Measurements from ENCODE around the gene CNTN5.

Gene CNTN5

GRCh38 chr11:100080381-100080780, 1059.6 kb downstream of the CNTN5 start:
- no peaks in the 10 kb centered on the region for H3K4me1 Mint-ChIP-seq (ENCODE audit: low read depth)
- no peak for DNase-seq
- H3K27ac Mint-ChIP-seq: no peak overlapping the region
- no peaks in the 10 kb centered on the region for H3K27me3 Mint-ChIP-seq
- H3K4me3 Mint-ChIP-seq: no peak overlapping the region
- peaks cover 28% of the 10 kb centered on the region for H3K9me3 Mint-ChIP-seq
- H3K36me3 Mint-ChIP-seq (ENCODE audit: low read depth): no peaks in the 10 kb centered on the region

GRCh38 chr11:100080821-100081220, 1060.1 kb downstream of the CNTN5 start:
- H3K27ac Mint-ChIP-seq: no peak overlapping the region
- H3K4me1 Mint-ChIP-seq (ENCODE audit: low read depth): no peaks in the 10 kb centered on the region
- DNase-seq: no peak
- no peaks in the 10 kb centered on the region for H3K27me3 Mint-ChIP-seq
- H3K9me3 Mint-ChIP-seq: peaks cover 24% of the 10 kb centered on the region
- H3K4me3 Mint-ChIP-seq: no peak overlapping the region
- no peaks in the 10 kb centered on the region for H3K36me3 Mint-ChIP-seq (ENCODE audit: low read depth)

GRCh38 chr11:100093698-100094097, 1072.9 kb downstream of the CNTN5 start:
- Mint-ChIP-seq H3K27ac (no peak overlapping the region), H3K4me1 (ENCODE audit: low read depth) (no peaks in the 10 kb centered on the region), H3K36me3 (ENCODE audit: low read depth) (no peaks in the 10 kb centered on the region), H3K4me3 (no peak overlapping the region), H3K27me3 (no peaks in the 10 kb centered on the region), H3K9me3 (peaks cover 10% of the 10 kb centered on the region)
- DNase-seq: no peak

GRCh38 chr11:100094121-100094865, 1073.5 kb downstream of the CNTN5 start:
- no peaks in the 10 kb centered on the region for H3K27me3 Mint-ChIP-seq

GRCh38 chr11:100095809-100096208, 1075.1 kb downstream of the CNTN5 start:
- Mint-ChIP-seq H3K36me3 (ENCODE audit: low read depth) (no peaks in the 10 kb centered on the region), H3K4me3 (no peak overlapping the region), H3K4me1 (ENCODE audit: low read depth) (no peaks in the 10 kb centered on the region), H3K27ac (no peak overlapping the region), H3K27me3 (no peaks in the 10 kb centered on the region), H3K9me3 (peaks cover 7% of the 10 kb centered on the region)
- DNase-seq: no peak

More at GRCh38 chr11:100094121-100094865, 1073.5 kb downstream of the CNTN5 start:
- Mint-ChIP-seq H3K4me1 (ENCODE audit: low read depth) (no peaks in the 10 kb centered on the region), H3K36me3 (ENCODE audit: low read depth) (no peaks in the 10 kb centered on the region), H3K27ac (no peak overlapping the region), H3K9me3 (peaks cover 10% of the 10 kb centered on the region), H3K4me3 (no peak overlapping the region)
- DNase-seq: no peak

GRCh38 chr11:100098560-100098959, 1077.8 kb downstream of the CNTN5 start:
- Mint-ChIP-seq H3K9me3 (peaks cover 22% of the 10 kb centered on the region), H3K27ac (no peak overlapping the region), H3K4me1 (ENCODE audit: low read depth) (no peaks in the 10 kb centered on the region), H3K27me3 (no peaks in the 10 kb centered on the region), H3K36me3 (ENCODE audit: low read depth) (no peaks in the 10 kb centered on the region), H3K4me3 (no peak overlapping the region)
- DNase-seq: no peak

- no peaks in the 10 kb centered on the region for H3K4me1 Mint-ChIP-seq (ENCODE audit: low read depth)
- no peaks in the 10 kb centered on the region for H3K27me3 Mint-ChIP-seq
- no peak overlapping the region for H3K27ac Mint-ChIP-seq
- H3K36me3 Mint-ChIP-seq (ENCODE audit: low read depth): no peaks in the 10 kb centered on the region
- H3K9me3 Mint-ChIP-seq: peaks cover 24% of the 10 kb centered on the region
- no peak overlapping the region for H3K4me3 Mint-ChIP-seq
- no peak for DNase-seq
These were observed 1084.7 kb downstream of the CNTN5 start for GRCh38 chr11:100105255-100105981.

- Mint-ChIP-seq H3K27ac (no peak overlapping the region), H3K36me3 (ENCODE audit: low read depth) (no peaks in the 10 kb centered on the region), H3K9me3 (peaks cover 23% of the 10 kb centered on the region), H3K4me1 (ENCODE audit: low read depth) (no peaks in the 10 kb centered on the region), H3K27me3 (no peaks in the 10 kb centered on the region), H3K4me3 (no peak overlapping the region)
- no peak for DNase-seq
These were observed 1085.2 kb downstream of the CNTN5 start for GRCh38 chr11:100105982-100106358.

- DNase-seq: no peak
- no peaks in the 10 kb centered on the region for H3K27me3 Mint-ChIP-seq
- no peak overlapping the region for H3K27ac Mint-ChIP-seq
- H3K9me3 Mint-ChIP-seq: peaks cover 21% of the 10 kb centered on the region
- H3K4me3 Mint-ChIP-seq: no peak overlapping the region
- H3K36me3 Mint-ChIP-seq (ENCODE audit: low read depth): no peaks in the 10 kb centered on the region
- no peaks in the 10 kb centered on the region for H3K4me1 Mint-ChIP-seq (ENCODE audit: low read depth)
These were observed 1098.4 kb downstream of the CNTN5 start for GRCh38 chr11:100119176-100119575.

GRCh38 chr11:100133114-100133513, 1112.4 kb downstream of the CNTN5 start:
- Mint-ChIP-seq H3K27me3 (no peaks in the 10 kb centered on the region), H3K27ac (no peak overlapping the region), H3K9me3 (peaks cover 19% of the 10 kb centered on the region), H3K4me1 (ENCODE audit: low read depth) (no peaks in the 10 kb centered on the region), H3K4me3 (no peak overlapping the region), H3K36me3 (ENCODE audit: low read depth) (no peaks in the 10 kb centered on the region)
- DNase-seq: no peak

- Mint-ChIP-seq H3K4me1 (ENCODE audit: low read depth) (no peaks in the 10 kb centered on the region), H3K9me3 (peaks cover 2% of the 10 kb centered on the region), H3K36me3 (ENCODE audit: low read depth) (no peaks in the 10 kb centered on the region), H3K4me3 (no peak overlapping the region), H3K27me3 (no peaks in the 10 kb centered on the region), H3K27ac (no peak overlapping the region)
- DNase-seq: no peak
These were observed 1120.5 kb downstream of the CNTN5 start for GRCh38 chr11:100141201-100141600.

- no peak overlapping the region for H3K27ac Mint-ChIP-seq
- no peak overlapping the region for H3K4me3 Mint-ChIP-seq
- H3K4me1 Mint-ChIP-seq (ENCODE audit: low read depth): no peaks in the 10 kb centered on the region
- no peaks in the 10 kb centered on the region for H3K27me3 Mint-ChIP-seq
- no peak for DNase-seq
- H3K9me3 Mint-ChIP-seq: peaks cover 26% of the 10 kb centered on the region
- H3K36me3 Mint-ChIP-seq (ENCODE audit: low read depth): no peaks in the 10 kb centered on the region
These were observed 1131.2 kb downstream of the CNTN5 start for GRCh38 chr11:100151944-100152343.

GRCh38 chr11:100152766-100153165, 1132.0 kb downstream of the CNTN5 start:
- no peaks in the 10 kb centered on the region for H3K27me3 Mint-ChIP-seq
- peaks cover 24% of the 10 kb centered on the region for H3K9me3 Mint-ChIP-seq
- H3K36me3 Mint-ChIP-seq (ENCODE audit: low read depth): no peaks in the 10 kb centered on the region
- H3K4me1 Mint-ChIP-seq (ENCODE audit: low read depth): no peaks in the 10 kb centered on the region
- H3K4me3 Mint-ChIP-seq: no peak overlapping the region
- DNase-seq: no peak
- no peak overlapping the region for H3K27ac Mint-ChIP-seq

GRCh38 chr11:100163471-100163870, 1142.7 kb downstream of the CNTN5 start:
- DNase-seq: no peak
- H3K4me1 Mint-ChIP-seq (ENCODE audit: low read depth): no peaks in the 10 kb centered on the region
- H3K9me3 Mint-ChIP-seq: peaks cover 15% of the 10 kb centered on the region
- H3K36me3 Mint-ChIP-seq (ENCODE audit: low read depth): no peaks in the 10 kb centered on the region
- no peaks in the 10 kb centered on the region for H3K27me3 Mint-ChIP-seq
- no peak overlapping the region for H3K27ac Mint-ChIP-seq
- no peak overlapping the region for H3K4me3 Mint-ChIP-seq

- no peak for DNase-seq
- no peaks in the 10 kb centered on the region for H3K36me3 Mint-ChIP-seq (ENCODE audit: low read depth)
- H3K9me3 Mint-ChIP-seq: peaks cover 30% of the 10 kb centered on the region
These were observed 1154.1 kb downstream of the CNTN5 start for GRCh38 chr11:100174881-100175280.

More at GRCh38 chr11:100174881-100175280, 1154.1 kb downstream of the CNTN5 start:
- Mint-ChIP-seq H3K4me1 (ENCODE audit: low read depth) (no peaks in the 10 kb centered on the region), H3K4me3 (no peak overlapping the region), H3K27ac (no peak overlapping the region), H3K27me3 (no peaks in the 10 kb centered on the region)
